Measurements from ENCODE around the gene GPR155. TPM values are rescaled to one million over a fixed set of nuclear protein-coding genes. Genes with fewer than 3 reads are reported as not detected.

GPR155 gene
- total RNA-seq, 2 experiments from 2014 or later = 1.9 TPM

GRCh38 chr2:174493549-174494331 is 6.9 kb upstream of the GPR155 start:
- no peaks in the 10 kb centered on the region for H3K9me3 ChIP-seq (ENCODE audit: low read length)
- TF ChIP-seq EZH2phosphoT487 (IDR thresholded peaks at IDR 0.05; ENCODE audit: borderline replicate concordance, low read depth, low read length) = no peak
- no peak for TF ChIP-seq CTCF (conservative IDR thresholded peaks at IDR 0.05; ENCODE audit: low read length)
- CTCF ChIA-PET (ENCODE audit: unreplicated experiment) = interaction anchor here (1.0 kb wide), 1 partner anchor 166 kb away, joined by 3 read pairs; no protein-coding TSS in a partner anchor
- BruUV-seq (replicated peaks) = no TSS peak
- no peak for DNase-seq (ENCODE audit: low spot score)
- peak overlapping the region; percentile 95 for H2AFZ ChIP-seq (ENCODE audit: low read length)
- no peaks in the 10 kb centered on the region for H3K36me3 ChIP-seq (ENCODE audit: insufficient read depth, low read length)
- no peaks in the 10 kb centered on the region for H3K79me2 ChIP-seq (ENCODE audit: insufficient read depth, low read depth, low read length)
- POLR2A ChIA-PET = interaction anchor here (0.6 to 2.1 kb wide), 11 partner anchors 8 to 204 kb away, joined by 3 to 9 read pairs (median 3); no protein-coding TSS in a partner anchor
- H4K20me1 ChIP-seq (ENCODE audit: insufficient read depth, low read length) = no peaks in the 10 kb centered on the region
- peaks cover 15% of the 10 kb centered on the region for H3K4me1 ChIP-seq (ENCODE audit: insufficient read depth, low read length, poor library complexity, severe bottlenecking)
- peak overlapping the region; percentile 10 for H3K27ac ChIP-seq (ENCODE audit: low read depth, low read length, poor library complexity, severe bottlenecking)
- peak overlapping the region; percentile 64 for H3K4me2 ChIP-seq (ENCODE audit: low read length)
- intact Hi-C loops (cut with micrococcal nuclease; ENCODE audit: unreplicated experiment) = no loop called here
- H3K4me3 ChIP-seq (ENCODE audit: low read depth, low read length, poor library complexity, severe bottlenecking) = peak overlapping the region; percentile 47
- H3K9me2 ChIP-seq (ENCODE audit: insufficient read depth, low read length) = no peaks in the 10 kb centered on the region

- no peaks in the 10 kb centered on the region for H3K9me2 ChIP-seq (ENCODE audit: insufficient read depth, low read length)
- POLR2A ChIA-PET = interaction anchor here (0.6 to 2.1 kb wide), 14 partner anchors 7 to 204 kb away, joined by 3 to 9 read pairs (median 3); no protein-coding TSS in a partner anchor
- CTCF ChIA-PET (ENCODE audit: unreplicated experiment) = interaction anchor here (1.1 kb wide), 1 partner anchor 43 kb away, joined by 4 read pairs; no protein-coding TSS in a partner anchor
- intact Hi-C loops (cut with micrococcal nuclease; ENCODE audit: unreplicated experiment) = no loop called here
- H3K27ac ChIP-seq (ENCODE audit: low read depth, low read length, poor library complexity, severe bottlenecking) = peak overlapping the region; percentile 10
- H3K4me2 ChIP-seq (ENCODE audit: low read length) = peak overlapping the region; percentile 64
- no peaks in the 10 kb centered on the region for H3K36me3 ChIP-seq (ENCODE audit: insufficient read depth, low read length)
- peaks cover 15% of the 10 kb centered on the region for H3K4me1 ChIP-seq (ENCODE audit: insufficient read depth, low read length, poor library complexity, severe bottlenecking)
- BruUV-seq (replicated peaks) = no TSS peak
- H2AFZ ChIP-seq (ENCODE audit: low read length) = peak overlapping the region; percentile 95
- H3K9me3 ChIP-seq (ENCODE audit: low read length) = no peaks in the 10 kb centered on the region
- no peaks in the 10 kb centered on the region for H3K79me2 ChIP-seq (ENCODE audit: insufficient read depth, low read depth, low read length)
- no peaks in the 10 kb centered on the region for H4K20me1 ChIP-seq (ENCODE audit: insufficient read depth, low read length)
- DNase-seq (ENCODE audit: low spot score) = peak; percentile 65
- peak overlapping the region; percentile 47 for H3K4me3 ChIP-seq (ENCODE audit: low read depth, low read length, poor library complexity, severe bottlenecking)
- no peak for TF ChIP-seq CTCF (conservative IDR thresholded peaks at IDR 0.05; ENCODE audit: low read length)
- TF ChIP-seq EZH2phosphoT487 (IDR thresholded peaks at IDR 0.05; ENCODE audit: borderline replicate concordance, low read depth, low read length) = no peak
Measured at GRCh38 chr2:174492963-174493431, 6.2 kb upstream of the GPR155 start.
